Iris pigment epithelial cell (primary cell): ENCODE results near the gene CCNQ.

Source experiments
- DNase-seq: peaks from one replicate; pipeline ENCODE4 v3.0.0-alpha.2; 2011; ENCODE audit warnings: low read depth

Gene CCNQ

GRCh38 chrX:153598541-153599191 lies at the start of gene CCNQ:
Gene CCNQ, minus strand, starts transcription at chrX:153599139. Its CDS starts 66 bp downstream, at chrX:153599073.
- DNase-seq: peak; percentile 32

DNA sequence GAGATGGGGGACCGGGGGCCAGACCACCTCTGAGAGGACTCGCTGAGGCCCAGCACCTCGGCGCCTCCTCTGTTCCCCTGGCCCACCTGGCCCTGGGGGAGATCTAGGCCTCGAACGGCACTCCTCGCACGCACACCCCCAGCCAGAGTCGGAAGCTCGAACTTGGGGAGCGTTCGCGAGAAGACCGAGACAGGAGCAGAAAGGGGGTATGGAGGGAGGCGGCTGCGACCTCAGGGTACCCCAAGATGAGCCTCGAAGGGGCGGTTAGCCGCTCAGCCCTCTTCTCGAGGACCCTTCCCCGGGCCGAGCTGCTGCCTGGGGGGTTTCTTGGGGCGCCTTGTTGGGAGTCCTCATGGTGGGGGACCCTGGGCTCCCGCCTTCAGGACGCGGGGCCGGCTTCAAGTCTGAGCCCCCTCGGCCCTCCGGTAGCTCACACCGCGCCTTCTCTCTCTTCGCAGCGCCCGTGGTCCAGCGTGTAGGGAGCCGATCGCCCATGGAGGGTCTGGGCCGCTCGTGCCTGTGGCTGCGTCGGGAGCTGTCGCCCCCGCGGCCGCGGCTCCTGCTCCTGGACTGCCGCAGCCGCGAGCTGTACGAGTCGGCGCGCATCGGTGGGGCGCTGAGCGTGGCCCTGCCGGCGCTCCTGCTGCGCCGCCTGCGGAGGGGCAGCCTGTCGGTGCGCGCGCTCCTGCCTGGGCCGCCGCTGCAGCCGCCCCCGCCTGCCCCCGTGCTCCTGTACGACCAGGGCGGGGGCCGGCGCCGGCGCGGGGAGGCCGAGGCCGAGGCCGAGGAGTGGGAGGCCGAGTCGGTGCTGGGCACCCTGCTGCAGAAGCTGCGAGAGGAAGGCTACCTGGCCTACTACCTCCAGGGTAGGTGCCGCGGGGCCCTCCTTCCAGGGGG lies 48.8 kb upstream of the CCNQ start:
- no peak for DNase-seq

DNA sequence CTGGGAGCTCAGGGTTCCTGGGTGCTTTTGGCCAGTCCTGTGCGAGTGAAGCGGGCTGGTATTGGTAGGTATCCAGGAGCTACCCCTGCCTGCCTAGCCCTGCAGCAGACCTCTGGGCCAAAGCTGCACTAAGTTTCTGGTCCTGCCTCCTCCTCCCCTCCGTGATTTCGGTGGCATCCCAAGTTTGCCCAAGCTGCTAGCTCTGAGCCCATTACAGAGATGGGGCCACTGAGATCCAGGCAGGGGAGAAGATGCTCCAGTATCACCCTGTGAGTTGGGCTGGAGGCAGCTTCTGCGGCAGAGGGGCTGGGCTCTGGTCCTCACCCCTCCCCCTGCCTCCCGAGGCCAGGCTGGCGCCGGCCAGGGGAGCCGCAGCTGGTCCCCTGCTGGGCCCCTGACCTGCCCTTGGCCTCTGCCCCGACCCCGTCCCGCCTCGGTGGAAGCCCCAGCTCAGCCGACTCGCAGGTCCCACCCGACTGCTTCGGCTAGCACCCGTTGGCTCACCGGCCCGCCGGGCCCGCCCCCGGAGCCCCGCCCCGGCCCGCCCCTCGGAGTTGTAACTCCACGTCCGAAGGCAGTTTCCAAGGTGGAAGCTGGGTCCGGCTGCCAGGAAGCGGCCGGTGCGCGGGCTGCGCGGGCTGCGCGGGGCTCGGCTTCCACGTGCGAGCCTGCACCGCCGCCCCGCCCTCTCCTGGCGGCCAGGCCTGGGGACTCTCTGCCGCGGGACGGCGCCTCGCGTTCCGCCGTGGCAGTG lies 47.9 kb upstream of the CCNQ start, which contains the start of gene DUSP9:
TSS of gene DUSP9 (plus strand) at position 584 of the 754 bp plus-strand sequence. CDS start 751 bp downstream, outside the sequence.
- DNase-seq: peak; percentile 27

- DNase-seq: no peak
Measured at GRCh38 chrX:153645921-153646488, 47.1 kb upstream of the CCNQ start.

DNA sequence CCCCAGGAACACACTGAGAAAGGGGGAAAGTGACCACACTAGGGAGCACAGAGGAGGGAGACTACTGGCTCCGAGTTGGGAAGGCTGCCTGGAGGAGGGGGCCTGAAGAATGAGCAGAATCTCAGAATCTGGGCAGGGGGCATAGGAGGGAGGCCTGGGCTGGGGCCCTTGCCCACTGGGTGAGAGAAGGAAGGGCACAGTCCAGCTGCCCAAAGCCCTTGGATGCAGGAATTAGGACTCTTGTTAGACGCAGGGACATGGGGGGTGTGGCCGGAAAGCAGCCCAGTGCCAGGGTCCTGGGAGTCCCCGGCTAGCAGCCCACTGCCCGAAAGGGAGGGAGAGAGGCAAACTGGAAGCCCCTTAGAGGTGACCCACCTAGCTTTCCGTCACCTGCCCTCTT lies 46.2 kb upstream of the CCNQ start:
- no peak for DNase-seq

GRCh38 chrX:153644356-153645125 lies 45.6 kb upstream of the CCNQ start:
- no peak for DNase-seq

DNA sequence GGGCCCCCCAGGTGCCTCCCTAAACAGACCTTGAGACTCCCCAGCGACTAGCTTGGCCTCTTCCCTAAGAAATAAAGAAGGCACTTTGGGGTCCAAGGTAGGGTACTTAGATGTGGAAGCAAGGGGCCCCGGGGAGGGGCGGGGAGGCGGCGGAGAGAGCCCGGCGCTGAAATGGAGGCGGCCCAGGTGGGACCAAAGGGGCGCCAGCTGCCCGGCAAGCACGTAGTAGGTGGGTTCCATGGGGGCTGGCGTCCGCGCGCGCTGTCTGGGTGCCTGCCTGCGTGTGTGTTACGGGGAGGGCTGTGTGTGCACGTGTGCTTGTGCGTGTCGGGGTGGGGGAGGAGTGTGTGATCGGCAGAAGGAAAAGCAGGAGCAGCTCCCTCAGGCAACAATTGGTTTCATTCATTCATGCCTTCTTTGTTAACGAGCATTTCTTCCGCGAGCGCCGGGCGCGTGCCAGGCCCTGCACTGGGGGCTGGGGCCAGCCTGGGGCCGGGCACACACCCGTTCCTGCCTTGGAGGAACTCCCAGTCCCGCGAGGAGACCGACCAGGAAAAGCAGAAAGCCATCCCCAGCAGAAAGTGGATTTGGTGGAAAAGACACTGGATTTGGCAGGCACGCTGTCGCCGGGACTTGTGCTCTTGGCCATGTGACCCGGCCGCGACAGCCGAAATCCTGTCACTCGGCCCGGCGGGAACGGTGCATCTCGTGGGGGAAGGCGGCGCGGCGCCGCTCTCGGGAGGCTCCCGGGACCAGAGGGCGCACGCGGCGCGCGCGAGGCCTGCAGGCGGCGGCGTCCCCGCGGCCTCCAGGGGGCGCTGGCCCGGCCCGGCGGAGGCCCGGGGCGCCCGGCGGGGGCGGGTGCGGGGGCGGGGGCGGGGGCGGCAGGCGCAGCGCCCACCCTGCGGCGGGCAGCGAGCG lies 44.8 kb upstream of the CCNQ start:
- no peak for DNase-seq

DNA sequence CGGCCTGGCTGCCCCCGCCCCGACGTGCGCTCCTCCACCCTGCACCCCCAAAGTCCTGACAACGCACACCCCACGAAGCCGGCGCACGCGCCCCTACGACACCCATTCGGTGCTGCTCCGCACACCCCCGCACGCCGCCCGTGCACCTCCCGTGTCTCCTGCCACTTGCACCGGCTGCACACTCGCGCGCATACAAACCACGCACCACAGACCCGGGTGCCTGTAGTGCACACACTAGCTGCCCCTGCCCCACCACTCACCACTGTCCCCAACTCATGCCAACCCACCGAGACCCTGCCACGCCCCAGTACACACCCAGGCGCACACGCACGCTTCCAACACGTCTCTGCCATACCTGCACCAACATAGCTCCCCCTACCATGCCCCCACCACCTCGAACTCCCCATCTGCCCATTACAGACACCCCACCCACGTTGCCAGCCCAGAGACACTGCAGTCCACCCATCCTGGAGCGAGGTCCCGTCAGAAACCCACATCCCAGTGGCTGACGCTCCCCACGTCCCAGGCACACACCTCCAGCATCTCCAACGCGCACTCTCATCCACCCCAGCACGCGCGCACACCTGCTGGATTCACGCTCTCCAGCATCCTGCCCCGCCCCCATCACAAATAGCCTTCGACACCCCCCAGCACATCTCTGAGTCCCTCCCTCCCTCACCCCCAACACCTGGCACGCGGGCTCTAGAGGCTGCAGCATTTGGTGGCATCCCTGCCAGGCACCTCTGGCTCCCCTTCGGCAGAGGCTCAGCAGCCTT lies 43.9 kb upstream of the CCNQ start:
- no peak for DNase-seq

GRCh38 chrX:153642051-153642654 lies 43.2 kb upstream of the CCNQ start:
- DNase-seq: no peak

GRCh38 chrX:153641627-153642026 lies 42.7 kb upstream of the CCNQ start:
- DNase-seq: no peak

DNA sequence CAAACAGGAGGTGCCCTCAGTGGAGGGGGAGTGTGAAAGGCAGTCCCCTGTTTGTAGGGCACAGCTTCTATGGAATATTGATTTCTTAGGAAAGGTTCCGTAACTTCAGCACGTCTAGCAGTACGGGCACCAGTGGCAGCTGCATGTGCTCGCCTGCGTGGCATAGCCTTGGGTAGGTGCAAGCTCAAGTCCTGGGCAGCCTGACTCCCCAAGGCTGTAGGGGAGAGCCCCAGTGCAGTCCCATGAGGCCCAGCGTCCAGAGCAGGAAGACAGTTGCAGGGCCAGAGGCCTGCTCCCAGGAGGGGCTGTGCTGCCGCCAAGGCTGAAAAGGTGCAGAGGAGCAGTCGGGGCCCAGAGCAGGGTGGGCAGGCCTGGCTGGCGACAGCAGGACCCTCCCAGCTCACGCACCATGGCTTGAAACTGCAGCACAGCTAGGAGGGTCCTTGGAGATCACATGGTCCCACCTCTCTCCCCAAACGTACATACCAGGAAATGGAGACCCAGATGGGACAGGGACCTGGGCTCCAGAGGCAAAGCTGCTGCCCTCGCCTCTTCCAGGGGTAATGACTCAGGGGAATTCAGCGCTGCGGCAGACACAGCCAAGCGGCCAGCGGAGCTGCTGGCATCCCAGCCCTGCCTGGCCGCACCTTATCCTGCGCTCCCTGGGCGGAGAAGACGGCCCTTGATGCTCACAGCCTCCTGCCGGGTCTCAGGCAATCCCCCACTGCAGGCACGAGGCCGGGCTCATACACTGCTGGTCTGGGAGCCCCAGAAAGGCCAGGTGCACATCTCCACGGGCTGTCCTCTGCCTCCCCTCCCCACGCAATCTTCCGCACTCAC lies 42.0 kb upstream of the CCNQ start:
- no peak for DNase-seq

DNA sequence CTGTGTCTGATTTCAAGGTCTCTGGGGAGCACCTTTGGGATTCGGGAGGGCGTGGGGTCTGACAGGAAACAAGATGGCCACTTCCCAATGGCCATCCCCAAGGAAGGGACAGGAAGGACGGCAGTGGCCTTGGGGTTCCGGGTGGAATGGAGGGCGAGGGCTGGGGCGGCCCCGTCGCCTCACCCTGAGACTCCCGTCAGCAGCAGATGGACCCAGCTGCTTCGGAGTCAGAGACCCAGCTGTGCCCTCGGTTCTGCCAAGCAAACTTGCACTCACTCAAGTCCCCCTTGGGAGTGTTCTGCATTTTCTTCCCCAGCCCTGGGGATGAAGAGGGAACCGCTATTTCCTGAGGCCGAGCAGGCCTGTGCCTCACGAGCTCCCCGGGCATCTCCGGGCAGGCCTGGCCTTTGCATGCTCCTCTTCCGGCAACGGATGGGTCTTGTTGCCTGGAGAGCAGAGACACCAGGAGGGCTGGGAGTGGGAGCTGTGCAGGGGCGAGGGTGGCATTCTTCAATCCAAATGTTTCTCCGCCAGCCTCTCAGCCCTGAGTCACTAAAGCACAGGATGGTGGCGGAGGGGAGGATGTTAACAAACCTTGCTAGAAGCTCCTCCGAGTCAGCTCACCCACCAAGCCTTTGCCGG lies 41.2 kb upstream of the CCNQ start:
- no peak for DNase-seq

GRCh38 chrX:153639177-153640044 lies 40.5 kb upstream of the CCNQ start:
- DNase-seq: no peak

- DNase-seq: no peak
Measured at GRCh38 chrX:153638436-153639176, 39.7 kb upstream of the CCNQ start.

DNA sequence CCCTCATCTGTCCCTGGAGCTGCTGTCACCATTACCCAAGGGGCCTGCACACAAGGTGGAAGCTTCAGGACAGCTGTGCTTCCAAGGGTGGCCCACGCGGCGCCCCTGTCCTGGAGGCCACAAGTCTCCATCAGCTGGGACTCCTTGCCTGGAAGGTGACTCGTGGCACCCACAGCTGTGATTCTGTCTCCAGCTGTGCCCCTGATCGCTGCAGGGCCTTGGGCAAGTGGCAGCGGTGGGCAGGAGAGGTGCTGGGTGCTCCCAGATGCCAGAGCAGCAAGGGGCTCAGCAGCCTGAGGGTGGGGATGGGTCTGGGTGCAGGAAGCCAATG lies 39.1 kb upstream of the CCNQ start:
- DNase-seq: no peak
